Suprapubic skin (tissue), 4 donors: Measurements from ENCODE around the gene OPHN1.
"Not testable (repeated sequence)": the region's sequence is repeated elsewhere in the genome, so short reads cannot be mapped to it uniquely, and the experiment has no call there.

Experiments
- EP300 ChIP-seq: sonication (generic); formaldehyde crosslinking; IDR thresholded peaks from one replicate; pipeline ENCODE4 v1.6.1; 2017; ENCODE audit warnings: antibody characterized with exemption
- POLR2A ChIP-seq, 2 donors: fragments of 450-650 bp; IDR thresholded peaks; one replicate each; pipeline ENCODE4 v1.6.1; 2017; ENCODE audit warnings: antibody characterized with exemption in 2 of 2, mild to moderate bottlenecking in 2 of 2, moderate library complexity in 2 of 2
- POLR2AphosphoS5 ChIP-seq, 3 donors: sonication (generic); formaldehyde crosslinking; IDR thresholded peaks; one replicate each; pipeline ENCODE4 v1.6.1; 2017; ENCODE audit warnings: antibody characterized with exemption in 3 of 3
- TF ChIP-seq, protein P1 (sequence below), 2 donors: fragments of 200-600 bp in 1 of 2; fragments of 450-650 bp in 1 of 2; sonication (generic) in 1 of 2; IDR thresholded peaks; one replicate each; pipeline ENCODE4 v1.5.1; 2016 to 2019; ENCODE audit warnings: antibody characterized with exemption in 2 of 2, mild to moderate bottlenecking in 1 of 2, moderate library complexity in 1 of 2

DNA sequence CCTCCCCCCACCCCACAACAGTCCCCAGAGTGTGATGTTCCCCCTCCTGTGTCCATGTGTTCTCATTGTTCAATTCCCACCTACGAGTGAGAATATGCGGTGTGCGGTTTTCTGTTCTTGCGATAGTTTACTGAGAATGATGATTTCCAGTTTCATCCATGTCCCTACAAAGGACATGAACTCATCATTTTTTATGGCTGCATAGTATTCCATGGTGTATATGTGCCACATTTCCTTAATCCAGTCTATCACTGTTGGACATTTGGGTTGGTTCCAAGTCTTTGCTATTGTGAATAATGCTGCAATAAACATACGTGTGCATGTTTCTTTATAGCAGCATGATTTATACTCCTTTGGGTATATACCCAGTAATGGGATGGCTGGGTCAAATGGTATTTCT, 55.7 kb downstream of the OPHN1 start:
- TF ChIP-seq, protein P1, sequence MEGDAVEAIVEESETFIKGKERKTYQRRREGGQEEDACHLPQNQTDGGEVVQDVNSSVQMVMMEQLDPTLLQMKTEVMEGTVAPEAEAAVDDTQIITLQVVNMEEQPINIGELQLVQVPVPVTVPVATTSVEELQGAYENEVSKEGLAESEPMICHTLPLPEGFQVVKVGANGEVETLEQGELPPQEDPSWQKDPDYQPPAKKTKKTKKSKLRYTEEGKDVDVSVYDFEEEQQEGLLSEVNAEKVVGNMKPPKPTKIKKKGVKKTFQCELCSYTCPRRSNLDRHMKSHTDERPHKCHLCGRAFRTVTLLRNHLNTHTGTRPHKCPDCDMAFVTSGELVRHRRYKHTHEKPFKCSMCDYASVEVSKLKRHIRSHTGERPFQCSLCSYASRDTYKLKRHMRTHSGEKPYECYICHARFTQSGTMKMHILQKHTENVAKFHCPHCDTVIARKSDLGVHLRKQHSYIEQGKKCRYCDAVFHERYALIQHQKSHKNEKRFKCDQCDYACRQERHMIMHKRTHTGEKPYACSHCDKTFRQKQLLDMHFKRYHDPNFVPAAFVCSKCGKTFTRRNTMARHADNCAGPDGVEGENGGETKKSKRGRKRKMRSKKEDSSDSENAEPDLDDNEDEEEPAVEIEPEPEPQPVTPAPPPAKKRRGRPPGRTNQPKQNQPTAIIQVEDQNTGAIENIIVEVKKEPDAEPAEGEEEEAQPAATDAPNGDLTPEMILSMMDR (IDR thresholded peaks at IDR 0.05), result not testable (repeated sequence)
- TF ChIP-seq EP300; POLR2A (IDR thresholded peaks at IDR 0.05); POLR2AphosphoS5 (IDR thresholded peaks at IDR 0.05): not testable (repeated sequence)
